ENCODE measurements around the gene PDLIM3. TPM values are rescaled to one million over a fixed set of nuclear protein-coding genes. Genes with fewer than 3 reads are reported as not detected.

The PDLIM3 gene
- total RNA-seq, 1 donor from 2014 or later: 1.4 TPM

- no peak overlapping the region for H3K4me3 Mint-ChIP-seq
Observed at GRCh38 chr4:185541251-185541727, 6.0 kb upstream of the PDLIM3 start.

GRCh38 chr4:185540487-185541120 is 5.3 kb upstream of the PDLIM3 start:
- DNase-seq (ENCODE audit: low spot score): no peak
- Mint-ChIP-seq H3K4me3 (no peak overlapping the region), H3K9me3 (no peaks in the 10 kb centered on the region), H3K4me1 (peaks cover 28% of the 10 kb centered on the region), H3K36me3 (no peaks in the 10 kb centered on the region), H3K27ac (no peak overlapping the region), H3K27me3 (ENCODE audit: insufficient read depth, low read depth) (peaks cover 6% of the 10 kb centered on the region)
- Histone ChIP-seq H3K4me2 (no peak overlapping the region), H3K27ac (no peak overlapping the region), H3K9ac (no peak overlapping the region), H3K27me3 (peaks cover 14% of the 10 kb centered on the region), H2AFZ (replicated peaks) (no peak overlapping the region), H3K36me3 (no peaks in the 10 kb centered on the region), H3K9me3 (ENCODE audit: low read depth) (no peaks in the 10 kb centered on the region), H4K20me1 (ENCODE audit: low read depth) (no peaks in the 10 kb centered on the region), H3K4me3 (no peak overlapping the region), H3F3A (ENCODE audit: low read depth) (peaks cover 8% of the 10 kb centered on the region), H3K4me1 (peaks cover 6% of the 10 kb centered on the region), H3K79me2 (ENCODE audit: low read depth) (no peaks in the 10 kb centered on the region)
- TF ChIP-seq EZH2 (IDR thresholded peaks at IDR 0.05) (no peak), EZH2phosphoT487 (IDR thresholded peaks at IDR 0.05) (no peak), CTCF (IDR thresholded peaks at IDR 0.05) (no peak)

More at GRCh38 chr4:185541251-185541727, 6.0 kb upstream of the PDLIM3 start:
- Histone ChIP-seq H3K79me2 (ENCODE audit: low read depth) (no peaks in the 10 kb centered on the region), H3K9me3 (ENCODE audit: low read depth) (no peaks in the 10 kb centered on the region), H3K27ac (no peak overlapping the region), H3K4me2 (no peak overlapping the region), H3K36me3 (no peaks in the 10 kb centered on the region), H3K27me3 (peaks cover 7% of the 10 kb centered on the region), H3F3A (ENCODE audit: low read depth) (peaks cover 2% of the 10 kb centered on the region), H3K4me1 (peaks cover 6% of the 10 kb centered on the region), H2AFZ (replicated peaks) (no peak overlapping the region), H3K9ac (no peak overlapping the region), H3K4me3 (no peak overlapping the region), H4K20me1 (ENCODE audit: low read depth) (no peaks in the 10 kb centered on the region)
- Mint-ChIP-seq H3K36me3 (no peaks in the 10 kb centered on the region), H3K27ac (peak overlapping the region; percentile 86), H3K27me3 (ENCODE audit: insufficient read depth, low read depth) (peaks cover 4% of the 10 kb centered on the region), H3K9me3 (no peaks in the 10 kb centered on the region), H3K4me1 (peaks cover 25% of the 10 kb centered on the region)
- no peak for DNase-seq (ENCODE audit: low spot score)
- TF ChIP-seq CTCF (IDR thresholded peaks at IDR 0.05) (no peak), EZH2phosphoT487 (IDR thresholded peaks at IDR 0.05) (no peak), EZH2 (IDR thresholded peaks at IDR 0.05) (no peak)

GRCh38 chr4:185540040-185540439 is 4.7 kb upstream of the PDLIM3 start:
- no peak overlapping the region for H3K27ac Mint-ChIP-seq
- Histone ChIP-seq H3K9ac (no peak overlapping the region), H3K4me1 (peaks cover 6% of the 10 kb centered on the region), H3K27ac (no peak overlapping the region), H3F3A (ENCODE audit: low read depth) (peaks cover 13% of the 10 kb centered on the region), H3K4me2 (no peak overlapping the region), H3K9me3 (ENCODE audit: low read depth) (no peaks in the 10 kb centered on the region), H3K36me3 (no peaks in the 10 kb centered on the region), H4K20me1 (ENCODE audit: low read depth) (no peaks in the 10 kb centered on the region), H3K4me3 (no peak overlapping the region), H3K27me3 (peaks cover 18% of the 10 kb centered on the region), H3K79me2 (ENCODE audit: low read depth) (no peaks in the 10 kb centered on the region), H2AFZ (replicated peaks) (no peak overlapping the region)
- no peak for TF ChIP-seq EZH2phosphoT487 (IDR thresholded peaks at IDR 0.05)
- TF ChIP-seq EZH2 (IDR thresholded peaks at IDR 0.05): no peak
- no peak for TF ChIP-seq CTCF (IDR thresholded peaks at IDR 0.05)
- no peaks in the 10 kb centered on the region for H3K9me3 Mint-ChIP-seq
- H3K4me3 Mint-ChIP-seq: no peak overlapping the region
- H3K27me3 Mint-ChIP-seq (ENCODE audit: insufficient read depth, low read depth): peaks cover 6% of the 10 kb centered on the region
- no peaks in the 10 kb centered on the region for H3K36me3 Mint-ChIP-seq
- H3K4me1 Mint-ChIP-seq: peaks cover 28% of the 10 kb centered on the region
- DNase-seq (ENCODE audit: low spot score): no peak
